ENCODE measurements around the gene SLC27A1. TPM values are rescaled to one million over a fixed set of nuclear protein-coding genes. Genes with fewer than 3 reads are reported as not detected.

The SLC27A1 gene
- total and polyA plus RNA-seq, 9 of the 15 experiments (the other 6 are each of a cell fraction or from before 2014, with no cell fraction given): 0.06 to 3.0 (median 1.1) TPM

DNA sequence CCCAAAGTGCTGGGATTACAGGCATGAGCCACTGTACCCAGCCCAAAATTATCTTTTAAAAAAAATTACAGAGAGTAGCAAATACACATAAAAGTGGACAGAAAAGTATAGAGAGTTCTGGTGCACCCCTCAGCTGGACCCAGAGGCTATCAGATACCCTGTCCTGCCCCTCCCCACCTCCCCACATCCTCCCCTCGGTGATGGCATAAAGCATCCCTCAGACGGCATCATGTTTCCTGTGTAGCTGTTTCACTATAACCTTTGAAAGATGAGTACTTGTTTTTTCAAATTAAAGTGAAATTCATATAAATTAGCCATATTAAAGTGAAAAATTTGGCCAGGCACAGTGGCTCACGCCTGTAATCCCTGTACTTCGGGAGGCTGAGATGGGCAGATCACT is 20.1 kb downstream of the SLC27A1 start:
- ATAC-seq (no peak), FAIRE-seq (no peak), DNase-seq (ENCODE audit: extremely low read depth in 1 of 4, low spot score in 3 of 4) (no peak)
- Histone ChIP-seq H3K79me2 (ENCODE audit: control insufficient read depth, insufficient read depth, low read length) (no peaks in the 10 kb centered on the region), H3K36me3 (ENCODE audit: control insufficient read depth, insufficient read depth, low read length) (no peaks in the 10 kb centered on the region), H3K4me3 (no peak overlapping the region), H3K4me2 (ENCODE audit: insufficient read depth, low read length) (no peak overlapping the region), H2AFZ (ENCODE audit: low read depth, low read length) (no peak overlapping the region), H3K4me1 (replicated peaks in 1 of 2; ENCODE audit: control insufficient read depth in 2 of 2, insufficient read depth in 2 of 2, low read length in 2 of 2) (peaks cover 8 to 33% of the 10 kb centered on the region in 2 experiments), H3K27me3 (ENCODE audit: control insufficient read depth in 2 of 2, insufficient read depth in 2 of 2, low read length in 2 of 2) (no peaks in the 10 kb centered on the region), H4K20me1 (replicated peaks; ENCODE audit: control insufficient read depth, insufficient read depth, low read length) (no peaks in the 10 kb centered on the region), H3K27ac (ENCODE audit: extremely low read depth, low read depth, low read length) (no peak overlapping the region), H3K9me1 (ENCODE audit: control insufficient read depth, insufficient read depth, low read length) (no peaks in the 10 kb centered on the region), H3K9ac (ENCODE audit: insufficient read depth in 1 of 2, low read depth in 2 of 2, low read length in 2 of 2) (no peak overlapping the region), H3K9me3 (replicated peaks; ENCODE audit: control insufficient read depth, insufficient read depth, low read depth, low read length) (no peaks in the 10 kb centered on the region)
- POLR2A ChIA-PET: no interaction called here
- 17% methylated on average over 4 of the region's 4 CpGs for WGBS (ENCODE audit: insufficient coverage, low coverage, missing lambda C conversion rate)
- no TSS peak for BruUV-seq (replicated peaks)
- CTCF ChIA-PET (ENCODE audit: low intra/inter-chr PET ratio): no interaction called here
- intact Hi-C loops (cut with micrococcal nuclease): no loop called here
- in situ Hi-C loops (cut with MboI): no loop called here
- TF ChIP-seq, protein P1, sequence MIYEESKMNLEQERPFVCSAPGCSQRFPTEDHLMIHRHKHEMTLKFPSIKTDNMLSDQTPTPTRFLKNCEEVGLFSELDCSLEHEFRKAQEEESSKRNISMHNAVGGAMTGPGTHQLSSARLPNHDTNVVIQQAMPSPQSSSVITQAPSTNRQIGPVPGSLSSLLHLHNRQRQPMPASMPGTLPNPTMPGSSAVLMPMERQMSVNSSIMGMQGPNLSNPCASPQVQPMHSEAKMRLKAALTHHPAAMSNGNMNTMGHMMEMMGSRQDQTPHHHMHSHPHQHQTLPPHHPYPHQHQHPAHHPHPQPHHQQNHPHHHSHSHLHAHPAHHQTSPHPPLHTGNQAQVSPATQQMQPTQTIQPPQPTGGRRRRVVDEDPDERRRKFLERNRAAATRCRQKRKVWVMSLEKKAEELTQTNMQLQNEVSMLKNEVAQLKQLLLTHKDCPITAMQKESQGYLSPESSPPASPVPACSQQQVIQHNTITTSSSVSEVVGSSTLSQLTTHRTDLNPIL (CRISPR knock-in tag; IDR thresholded peaks at IDR 0.05): no peak
- TF ChIP-seq, protein P2, sequence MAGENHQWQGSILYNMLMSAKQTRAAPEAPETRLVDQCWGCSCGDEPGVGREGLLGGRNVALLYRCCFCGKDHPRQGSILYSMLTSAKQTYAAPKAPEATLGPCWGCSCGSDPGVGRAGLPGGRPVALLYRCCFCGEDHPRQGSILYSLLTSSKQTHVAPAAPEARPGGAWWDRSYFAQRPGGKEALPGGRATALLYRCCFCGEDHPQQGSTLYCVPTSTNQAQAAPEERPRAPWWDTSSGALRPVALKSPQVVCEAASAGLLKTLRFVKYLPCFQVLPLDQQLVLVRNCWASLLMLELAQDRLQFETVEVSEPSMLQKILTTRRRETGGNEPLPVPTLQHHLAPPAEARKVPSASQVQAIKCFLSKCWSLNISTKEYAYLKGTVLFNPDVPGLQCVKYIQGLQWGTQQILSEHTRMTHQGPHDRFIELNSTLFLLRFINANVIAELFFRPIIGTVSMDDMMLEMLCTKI (IDR thresholded peaks at IDR 0.05; ENCODE audit: partially characterized antibody): no peak
- TF ChIP-seq, protein P3, sequence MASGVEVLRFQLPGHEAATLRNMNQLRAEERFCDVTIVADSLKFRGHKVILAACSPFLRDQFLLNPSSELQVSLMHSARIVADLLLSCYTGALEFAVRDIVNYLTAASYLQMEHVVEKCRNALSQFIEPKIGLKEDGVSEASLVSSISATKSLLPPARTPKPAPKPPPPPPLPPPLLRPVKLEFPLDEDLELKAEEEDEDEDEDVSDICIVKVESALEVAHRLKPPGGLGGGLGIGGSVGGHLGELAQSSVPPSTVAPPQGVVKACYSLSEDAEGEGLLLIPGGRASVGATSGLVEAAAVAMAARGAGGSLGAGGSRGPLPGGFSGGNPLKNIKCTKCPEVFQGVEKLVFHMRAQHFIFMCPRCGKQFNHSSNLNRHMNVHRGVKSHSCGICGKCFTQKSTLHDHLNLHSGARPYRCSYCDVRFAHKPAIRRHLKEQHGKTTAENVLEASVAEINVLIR (CRISPR knock-in tag; IDR thresholded peaks at IDR 0.05): no peak
- no peak for TF ChIP-seq PYGO2 (tag; IDR thresholded peaks at IDR 0.05)
- TF ChIP-seq, protein P4, sequence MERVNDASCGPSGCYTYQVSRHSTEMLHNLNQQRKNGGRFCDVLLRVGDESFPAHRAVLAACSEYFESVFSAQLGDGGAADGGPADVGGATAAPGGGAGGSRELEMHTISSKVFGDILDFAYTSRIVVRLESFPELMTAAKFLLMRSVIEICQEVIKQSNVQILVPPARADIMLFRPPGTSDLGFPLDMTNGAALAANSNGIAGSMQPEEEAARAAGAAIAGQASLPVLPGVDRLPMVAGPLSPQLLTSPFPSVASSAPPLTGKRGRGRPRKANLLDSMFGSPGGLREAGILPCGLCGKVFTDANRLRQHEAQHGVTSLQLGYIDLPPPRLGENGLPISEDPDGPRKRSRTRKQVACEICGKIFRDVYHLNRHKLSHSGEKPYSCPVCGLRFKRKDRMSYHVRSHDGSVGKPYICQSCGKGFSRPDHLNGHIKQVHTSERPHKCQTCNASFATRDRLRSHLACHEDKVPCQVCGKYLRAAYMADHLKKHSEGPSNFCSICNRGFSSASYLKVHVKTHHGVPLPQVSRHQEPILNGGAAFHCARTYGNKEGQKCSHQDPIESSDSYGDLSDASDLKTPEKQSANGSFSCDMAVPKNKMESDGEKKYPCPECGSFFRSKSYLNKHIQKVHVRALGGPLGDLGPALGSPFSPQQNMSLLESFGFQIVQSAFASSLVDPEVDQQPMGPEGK (CRISPR knock-in tag; IDR thresholded peaks at IDR 0.05; ENCODE audit: borderline replicate concordance): no peak
- no peak for TF ChIP-seq CBFA2T3 (IDR thresholded peaks at IDR 0.05)
- no peak for TF ChIP-seq RBBP5 (IDR thresholded peaks at IDR 0.05; ENCODE audit: borderline replicate concordance, insufficient read depth, low read length, poor library complexity, severe bottlenecking)
- TF ChIP-seq ZNF224 (CRISPR knock-in tag; IDR thresholded peaks at IDR 0.05): no peak
- TF ChIP-seq, protein P5, sequence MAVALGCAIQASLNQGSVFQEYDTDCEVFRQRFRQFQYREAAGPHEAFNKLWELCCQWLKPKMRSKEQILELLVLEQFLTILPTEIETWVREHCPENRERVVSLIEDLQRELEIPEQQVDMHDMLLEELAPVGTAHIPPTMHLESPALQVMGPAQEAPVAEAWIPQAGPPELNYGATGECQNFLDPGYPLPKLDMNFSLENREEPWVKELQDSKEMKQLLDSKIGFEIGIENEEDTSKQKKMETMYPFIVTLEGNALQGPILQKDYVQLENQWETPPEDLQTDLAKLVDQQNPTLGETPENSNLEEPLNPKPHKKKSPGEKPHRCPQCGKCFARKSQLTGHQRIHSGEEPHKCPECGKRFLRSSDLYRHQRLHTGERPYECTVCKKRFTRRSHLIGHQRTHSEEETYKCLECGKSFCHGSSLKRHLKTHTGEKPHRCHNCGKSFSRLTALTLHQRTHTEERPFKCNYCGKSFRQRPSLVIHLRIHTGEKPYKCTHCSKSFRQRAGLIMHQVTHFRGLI (CRISPR knock-in tag; IDR thresholded peaks at IDR 0.05): no peak
- TF ChIP-seq, protein P6, sequence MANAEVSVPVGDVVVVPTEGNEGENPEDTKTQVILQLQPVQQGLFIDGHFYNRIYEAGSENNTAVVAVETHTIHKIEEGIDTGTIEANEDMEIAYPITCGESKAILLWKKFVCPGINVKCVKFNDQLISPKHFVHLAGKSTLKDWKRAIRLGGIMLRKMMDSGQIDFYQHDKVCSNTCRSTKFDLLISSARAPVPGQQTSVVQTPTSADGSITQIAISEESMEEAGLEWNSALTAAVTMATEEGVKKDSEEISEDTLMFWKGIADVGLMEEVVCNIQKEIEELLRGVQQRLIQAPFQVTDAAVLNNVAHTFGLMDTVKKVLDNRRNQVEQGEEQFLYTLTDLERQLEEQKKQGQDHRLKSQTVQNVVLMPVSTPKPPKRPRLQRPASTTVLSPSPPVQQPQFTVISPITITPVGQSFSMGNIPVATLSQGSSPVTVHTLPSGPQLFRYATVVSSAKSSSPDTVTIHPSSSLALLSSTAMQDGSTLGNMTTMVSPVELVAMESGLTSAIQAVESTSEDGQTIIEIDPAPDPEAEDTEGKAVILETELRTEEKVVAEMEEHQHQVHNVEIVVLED (CRISPR knock-in tag; IDR thresholded peaks at IDR 0.05): no peak
- TF ChIP-seq, protein P7, sequence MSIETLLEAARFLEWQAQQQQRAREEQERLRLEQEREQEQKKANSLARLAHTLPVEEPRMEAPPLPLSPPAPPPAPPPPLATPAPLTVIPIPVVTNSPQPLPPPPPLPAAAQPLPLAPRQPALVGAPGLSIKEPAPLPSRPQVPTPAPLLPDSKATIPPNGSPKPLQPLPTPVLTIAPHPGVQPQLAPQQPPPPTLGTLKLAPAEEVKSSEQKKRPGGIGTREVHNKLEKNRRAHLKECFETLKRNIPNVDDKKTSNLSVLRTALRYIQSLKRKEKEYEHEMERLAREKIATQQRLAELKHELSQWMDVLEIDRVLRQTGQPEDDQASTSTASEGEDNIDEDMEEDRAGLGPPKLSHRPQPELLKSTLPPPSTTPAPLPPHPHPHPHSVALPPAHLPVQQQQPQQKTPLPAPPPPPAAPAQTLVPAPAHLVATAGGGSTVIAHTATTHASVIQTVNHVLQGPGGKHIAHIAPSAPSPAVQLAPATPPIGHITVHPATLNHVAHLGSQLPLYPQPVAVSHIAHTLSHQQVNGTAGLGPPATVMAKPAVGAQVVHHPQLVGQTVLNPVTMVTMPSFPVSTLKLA (conservative IDR thresholded peaks at IDR 0.05): no peak
